Measurements from ENCODE around the gene SH2D1B. TPM values are rescaled to one million over a fixed set of nuclear protein-coding genes. Genes with fewer than 3 reads are reported as not detected.

SH2D1B gene
- total RNA-seq, 1 donor from 2014 or later: not detected

GRCh38 chr1:162389971-162390370, 22.0 kb downstream of the SH2D1B start:
- no peaks in the 10 kb centered on the region for H3K9me3 Mint-ChIP-seq
- H3K27ac Mint-ChIP-seq: no peak overlapping the region
- intact Hi-C loops (cut with micrococcal nuclease): no loop called here
- no peak overlapping the region for H3K4me3 Mint-ChIP-seq
- peaks cover 9% of the 10 kb centered on the region for H3K27me3 Mint-ChIP-seq
- no peaks in the 10 kb centered on the region for H3K36me3 Mint-ChIP-seq (ENCODE audit: low read depth)
- H3K4me1 Mint-ChIP-seq: peaks cover 2% of the 10 kb centered on the region
- DNase-seq: no peak

- Mint-ChIP-seq H3K4me1 (peaks cover 2% of the 10 kb centered on the region), H3K4me3 (no peak overlapping the region), H3K36me3 (ENCODE audit: low read depth) (no peaks in the 10 kb centered on the region), H3K27me3 (peaks cover 9% of the 10 kb centered on the region), H3K9me3 (no peaks in the 10 kb centered on the region), H3K27ac (no peak overlapping the region)
- DNase-seq: no peak
- intact Hi-C loops (cut with micrococcal nuclease): no loop called here
These were observed 22.7 kb downstream of the SH2D1B start for GRCh38 chr1:162389021-162389818.

GRCh38 chr1:162388615-162389014, 23.3 kb downstream of the SH2D1B start:
- no peak for DNase-seq
- Mint-ChIP-seq H3K36me3 (ENCODE audit: low read depth) (no peaks in the 10 kb centered on the region), H3K27ac (no peak overlapping the region), H3K4me1 (peaks cover 2% of the 10 kb centered on the region), H3K9me3 (no peaks in the 10 kb centered on the region), H3K27me3 (peaks cover 9% of the 10 kb centered on the region), H3K4me3 (no peak overlapping the region)
- intact Hi-C loops (cut with micrococcal nuclease): no loop called here

- no peak for DNase-seq
- peaks cover 6% of the 10 kb centered on the region for H3K27me3 Mint-ChIP-seq
- no peaks in the 10 kb centered on the region for H3K9me3 Mint-ChIP-seq
- intact Hi-C loops (cut with micrococcal nuclease): no loop called here
- H3K4me1 Mint-ChIP-seq: peaks cover 2% of the 10 kb centered on the region
- no peak overlapping the region for H3K27ac Mint-ChIP-seq
- no peak overlapping the region for H3K4me3 Mint-ChIP-seq
- no peaks in the 10 kb centered on the region for H3K36me3 Mint-ChIP-seq (ENCODE audit: low read depth)
These were observed 23.8 kb downstream of the SH2D1B start for GRCh38 chr1:162388083-162388594.

- intact Hi-C loops (cut with micrococcal nuclease): no loop called here
- no peaks in the 10 kb centered on the region for H3K36me3 Mint-ChIP-seq (ENCODE audit: low read depth)
- peaks cover 2% of the 10 kb centered on the region for H3K4me1 Mint-ChIP-seq
- no peak overlapping the region for H3K27ac Mint-ChIP-seq
- H3K9me3 Mint-ChIP-seq: no peaks in the 10 kb centered on the region
- H3K4me3 Mint-ChIP-seq: no peak overlapping the region
- DNase-seq: no peak
- peaks cover 5% of the 10 kb centered on the region for H3K27me3 Mint-ChIP-seq
These were observed 24.5 kb downstream of the SH2D1B start for GRCh38 chr1:162387226-162388082.

GRCh38 chr1:162386292-162387225, 25.4 kb downstream of the SH2D1B start:
- intact Hi-C loops (cut with micrococcal nuclease): no loop called here
- no peak for DNase-seq
- H3K4me1 Mint-ChIP-seq: peaks cover 2% of the 10 kb centered on the region
- H3K36me3 Mint-ChIP-seq (ENCODE audit: low read depth): no peaks in the 10 kb centered on the region
- H3K27me3 Mint-ChIP-seq: peaks cover 4% of the 10 kb centered on the region
- no peak overlapping the region for H3K4me3 Mint-ChIP-seq
- H3K27ac Mint-ChIP-seq: no peak overlapping the region
- no peaks in the 10 kb centered on the region for H3K9me3 Mint-ChIP-seq

- no peak overlapping the region for H3K27ac Mint-ChIP-seq
- no peaks in the 10 kb centered on the region for H3K36me3 Mint-ChIP-seq (ENCODE audit: low read depth)
- intact Hi-C loops (cut with micrococcal nuclease): no loop called here
- H3K9me3 Mint-ChIP-seq: no peaks in the 10 kb centered on the region
- H3K4me1 Mint-ChIP-seq: peaks cover 2% of the 10 kb centered on the region
- H3K4me3 Mint-ChIP-seq: no peak overlapping the region
- H3K27me3 Mint-ChIP-seq: peaks cover 4% of the 10 kb centered on the region
- DNase-seq: no peak
These were observed 26.2 kb downstream of the SH2D1B start for GRCh38 chr1:162385702-162386101.

- Mint-ChIP-seq H3K36me3 (ENCODE audit: low read depth) (no peaks in the 10 kb centered on the region), H3K9me3 (no peaks in the 10 kb centered on the region), H3K27ac (no peak overlapping the region)
These were observed 26.7 kb downstream of the SH2D1B start for GRCh38 chr1:162385280-162385623.

GRCh38 chr1:162384601-162385279, 27.2 kb downstream of the SH2D1B start:
- Mint-ChIP-seq H3K27ac (no peak overlapping the region), H3K36me3 (ENCODE audit: low read depth) (no peaks in the 10 kb centered on the region), H3K27me3 (peaks cover 4% of the 10 kb centered on the region), H3K9me3 (no peaks in the 10 kb centered on the region), H3K4me1 (peaks cover 2% of the 10 kb centered on the region), H3K4me3 (no peak overlapping the region)
- intact Hi-C loops (cut with micrococcal nuclease): no loop called here
- no peak for DNase-seq

More at GRCh38 chr1:162385280-162385623, 26.7 kb downstream of the SH2D1B start:
- Mint-ChIP-seq H3K4me1 (peaks cover 2% of the 10 kb centered on the region), H3K4me3 (no peak overlapping the region), H3K27me3 (peaks cover 4% of the 10 kb centered on the region)
- intact Hi-C loops (cut with micrococcal nuclease): no loop called here
- no peak for DNase-seq

- H3K4me1 Mint-ChIP-seq: no peaks in the 10 kb centered on the region
- no peaks in the 10 kb centered on the region for H3K9me3 Mint-ChIP-seq
- no peak overlapping the region for H3K4me3 Mint-ChIP-seq
- DNase-seq: no peak
- H3K36me3 Mint-ChIP-seq (ENCODE audit: low read depth): no peaks in the 10 kb centered on the region
- H3K27ac Mint-ChIP-seq: no peak overlapping the region
- intact Hi-C loops (cut with micrococcal nuclease): no loop called here
- peaks cover 1% of the 10 kb centered on the region for H3K27me3 Mint-ChIP-seq
These were observed 27.8 kb downstream of the SH2D1B start for GRCh38 chr1:162384116-162384515.

GRCh38 chr1:162383516-162383915, 28.4 kb downstream of the SH2D1B start:
- H3K27me3 Mint-ChIP-seq: peaks cover 1% of the 10 kb centered on the region
- H3K4me1 Mint-ChIP-seq: no peaks in the 10 kb centered on the region
- H3K27ac Mint-ChIP-seq: no peak overlapping the region
- no peaks in the 10 kb centered on the region for H3K36me3 Mint-ChIP-seq (ENCODE audit: low read depth)
- H3K4me3 Mint-ChIP-seq: no peak overlapping the region
- intact Hi-C loops (cut with micrococcal nuclease): no loop called here
- H3K9me3 Mint-ChIP-seq: no peaks in the 10 kb centered on the region
- DNase-seq: no peak

- Mint-ChIP-seq H3K9me3 (no peaks in the 10 kb centered on the region), H3K4me1 (no peaks in the 10 kb centered on the region)
These were observed 28.8 kb downstream of the SH2D1B start for GRCh38 chr1:162383091-162383490.

More at GRCh38 chr1:162383091-162383490, 28.8 kb downstream of the SH2D1B start:
- Mint-ChIP-seq H3K27ac (no peak overlapping the region), H3K27me3 (peaks cover 1% of the 10 kb centered on the region), H3K4me3 (no peak overlapping the region), H3K36me3 (ENCODE audit: low read depth) (no peaks in the 10 kb centered on the region)
- intact Hi-C loops (cut with micrococcal nuclease): no loop called here
- no peak for DNase-seq
